HEK293T (cell line): ENCODE data around the gene ILDR2.
A peak's percentile ranks its signal among the peaks of the same experiment; 100 is the strongest.
"Not testable (repeated sequence)": the region's sequence is repeated elsewhere in the genome, so short reads cannot be mapped to it uniquely, and the experiment has no call there.

Source experiments
- CTCF ChIA-PET: fragments of 350-600 bp; formaldehyde crosslinking; extraction: SDS; loops from one replicate; lab custom pipeline; 2021; ENCODE audit warnings: antibody characterized with exemption, inconsistent platforms; lab: Yijun Ruan, JAX
- POLR2A ChIA-PET: fragments of 350-600 bp; formaldehyde crosslinking; extraction: SDS; loops from one replicate; lab custom pipeline; 2020; ENCODE audit warnings: antibody characterized with exemption, inconsistent platforms; lab: Yijun Ruan, JAX
- DNase-seq: peaks from one replicate; pipeline ENCODE4 v3.0.0; 2012; ENCODE audit warnings: mixed read lengths; ENCODE audit errors: extremely low spot score
- ARNT ChIP-seq: fragments of 450-650 bp; IDR thresholded peaks from 2 replicates; pipeline ENCODE4 v1.6.1; 2017; ENCODE audit warnings: mild to moderate bottlenecking
- BHLHE40 ChIP-seq: fragments of 450-650 bp; IDR thresholded peaks from 2 replicates; pipeline ENCODE4 v1.6.1; 2016; ENCODE audit warnings: mild to moderate bottlenecking, moderate library complexity, borderline replicate concordance
- CTBP1 ChIP-seq: fragments of 450-650 bp; IDR thresholded peaks from 2 replicates; pipeline ENCODE4 v1.6.1; 2016; ENCODE audit warnings: borderline replicate concordance
- ELF4 ChIP-seq: fragments of 450-650 bp; IDR thresholded peaks from 2 replicates; pipeline ENCODE4 v1.6.1; 2017; ENCODE audit warnings: antibody characterized with exemption
- FOXA1 ChIP-seq: fragments of 450-650 bp; IDR thresholded peaks from 2 replicates; pipeline ENCODE4 v1.6.1; 2016; ENCODE audit warnings: mild to moderate bottlenecking
- FOXK2 ChIP-seq: fragments of 450-650 bp; IDR thresholded peaks from 2 replicates; pipeline ENCODE4 v1.6.1; 2016; ENCODE audit warnings: mild to moderate bottlenecking
- FOXM1 ChIP-seq: fragments of 450-650 bp; IDR thresholded peaks from 2 replicates; pipeline ENCODE4 v1.6.1; 2017; ENCODE audit warnings: mild to moderate bottlenecking, borderline replicate concordance
- HDGF ChIP-seq: fragments of 450-650 bp; IDR thresholded peaks from 2 replicates; pipeline ENCODE4 v1.6.1; 2017; ENCODE audit warnings: antibody characterized with exemption, borderline replicate concordance
- L3MBTL2 ChIP-seq: fragments of 450-650 bp; conservative IDR thresholded peaks from 2 replicates; pipeline ENCODE4 v1.6.1; 2016; ENCODE audit warnings: mild to moderate bottlenecking
- LEF1 ChIP-seq: fragments of 450-650 bp; IDR thresholded peaks from 2 replicates; pipeline ENCODE4 v1.6.1; 2017; ENCODE audit warnings: mild to moderate bottlenecking, borderline replicate concordance
- NFRKB ChIP-seq: fragments of 450-650 bp; IDR thresholded peaks from 2 replicates; pipeline ENCODE4 v1.6.1; 2016; ENCODE audit warnings: mild to moderate bottlenecking, moderate library complexity
- SP1 ChIP-seq: fragments of 450-650 bp; IDR thresholded peaks from 2 replicates; pipeline ENCODE4 v1.6.1; 2017
- SUZ12 ChIP-seq: fragments of 450-650 bp; IDR thresholded peaks from 2 replicates; pipeline ENCODE4 v1.6.1; 2016; ENCODE audit warnings: mild to moderate bottlenecking
- TARDBP ChIP-seq: fragments of 450-650 bp; IDR thresholded peaks from 2 replicates; pipeline ENCODE4 v1.6.1; 2016
- TF ChIP-seq, protein P1 (sequence below): fragments of 450-650 bp; IDR thresholded peaks from 2 replicates; pipeline ENCODE4 v1.6.1; 2016

Gene ILDR2

DNA sequence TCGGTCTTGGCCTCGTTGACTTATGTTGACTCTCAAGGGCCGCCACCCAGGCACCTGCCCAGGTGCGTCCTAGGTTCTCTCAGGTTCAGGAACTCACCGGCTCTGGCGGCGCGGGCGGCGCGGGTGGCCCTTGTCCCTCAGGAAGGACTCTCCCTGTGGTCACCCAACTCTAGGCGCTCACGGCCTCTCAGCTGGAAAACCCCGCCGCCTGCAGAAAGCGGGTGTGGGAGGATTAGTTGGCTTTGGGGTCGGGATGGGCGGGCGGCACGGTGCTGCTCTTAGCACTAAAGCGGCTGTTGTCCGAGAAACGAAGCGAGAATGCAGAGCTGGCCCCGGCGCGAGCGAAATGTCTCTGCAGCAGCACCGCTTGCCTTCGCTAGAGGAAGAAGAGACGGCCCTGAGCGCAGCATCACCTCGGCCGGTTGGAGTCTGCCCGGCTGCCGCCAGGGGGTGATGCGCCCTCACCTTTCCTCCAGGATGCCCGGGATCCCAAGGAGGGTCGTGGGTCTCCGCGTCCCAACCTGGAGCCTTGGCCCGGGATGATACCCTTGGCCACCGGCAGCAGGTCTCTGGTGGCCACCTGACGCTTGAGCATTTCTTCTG is 91.2 kb downstream of the ILDR2 start:
- ChIA-PET POLR2A (interaction anchor here (2.3 kb wide), 1 partner anchor 8 kb away, joined by 5 read pairs; the partner anchor contains the start of gene TADA1), CTCF (no interaction called here)
- TF ChIP-seq TARDBP (no peak), NFRKB (no peak), BHLHE40 (no peak), ARNT (no peak), FOXA1 (no peak), ELF4 (no peak), FOXM1 (no peak), SUZ12 (no peak), FOXK2 (no peak), HDGF (no peak), SP1 (no peak), LEF1 (no peak)
- TF ChIP-seq, protein P1, sequence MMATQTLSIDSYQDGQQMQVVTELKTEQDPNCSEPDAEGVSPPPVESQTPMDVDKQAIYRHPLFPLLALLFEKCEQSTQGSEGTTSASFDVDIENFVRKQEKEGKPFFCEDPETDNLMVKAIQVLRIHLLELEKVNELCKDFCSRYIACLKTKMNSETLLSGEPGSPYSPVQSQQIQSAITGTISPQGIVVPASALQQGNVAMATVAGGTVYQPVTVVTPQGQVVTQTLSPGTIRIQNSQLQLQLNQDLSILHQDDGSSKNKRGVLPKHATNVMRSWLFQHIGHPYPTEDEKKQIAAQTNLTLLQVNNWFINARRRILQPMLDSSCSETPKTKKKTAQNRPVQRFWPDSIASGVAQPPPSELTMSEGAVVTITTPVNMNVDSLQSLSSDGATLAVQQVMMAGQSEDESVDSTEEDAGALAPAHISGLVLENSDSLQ, result no peak
- no peak for DNase-seq

DNA sequence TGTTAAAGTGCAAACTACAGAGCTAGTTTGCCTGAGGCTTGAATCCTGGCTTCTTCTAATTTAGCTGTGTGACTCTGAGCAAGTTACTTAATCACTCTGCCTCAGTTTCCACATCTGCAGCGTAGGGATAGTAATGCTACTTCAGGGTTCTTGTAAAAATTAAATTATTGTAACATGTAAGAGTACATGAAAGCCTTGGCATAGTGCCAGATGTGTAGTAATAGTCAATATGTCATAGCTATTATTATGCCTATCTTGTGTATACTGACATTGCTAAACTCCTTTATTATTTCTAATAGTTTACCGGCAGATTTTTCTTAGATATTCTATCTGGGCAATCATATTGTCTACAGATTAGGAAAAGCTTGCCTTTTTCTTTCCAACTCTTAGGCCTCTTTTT is 92.4 kb downstream of the ILDR2 start:
- POLR2A ChIA-PET, result no interaction called here
- CTCF ChIA-PET, result interaction anchor here (0.9 kb wide), 1 partner anchor 27 kb away, joined by 3 read pairs; no protein-coding TSS in a partner anchor
- TF ChIP-seq SUZ12, result no peak
- no peak for TF ChIP-seq ARNT
- no peak for TF ChIP-seq SP1
- TF ChIP-seq, protein P1, result no peak

DNA sequence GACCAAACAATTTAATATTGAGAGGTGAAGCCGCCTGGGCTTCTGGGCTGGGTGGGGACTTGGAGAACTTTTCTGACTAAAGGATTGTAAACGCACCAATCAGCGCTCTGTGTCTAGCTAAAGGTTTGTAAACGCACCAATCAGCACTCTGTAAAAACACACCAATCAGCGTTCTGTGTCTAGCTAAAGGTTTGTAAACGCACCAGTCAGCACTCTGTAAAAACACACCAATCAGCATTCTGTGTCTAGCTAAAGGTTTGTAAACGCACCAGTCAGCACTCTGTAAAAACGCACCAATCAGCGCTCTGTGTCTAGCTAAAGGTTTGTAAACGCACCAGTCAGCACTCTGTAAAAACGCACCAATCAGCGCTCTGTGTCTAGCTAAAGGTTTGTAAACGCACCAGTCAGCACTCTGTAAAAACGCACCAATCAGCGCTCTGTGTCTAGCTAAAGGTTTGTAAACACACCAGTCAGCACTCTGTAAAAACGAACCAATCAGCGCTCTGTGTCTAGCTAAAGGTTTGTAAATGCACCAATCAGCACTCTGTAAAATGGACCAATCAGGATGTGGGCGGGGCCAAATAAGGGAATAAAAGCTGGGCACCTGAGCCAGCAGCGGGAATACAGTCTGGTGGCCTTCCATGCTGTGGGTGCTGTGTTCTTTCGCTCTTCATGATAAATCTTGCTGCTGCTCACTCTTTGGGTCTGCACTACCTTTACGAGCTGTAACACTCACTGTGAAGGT is 97.0 kb downstream of the ILDR2 start:
- POLR2A ChIA-PET, result interaction anchor here (1.4 kb wide), 1 partner anchor 40 kb away, joined by 3 read pairs; no protein-coding TSS in a partner anchor
- CTCF ChIA-PET, result not testable (repeated sequence)

More for the DNA sequence above, 92.4 kb downstream of the ILDR2 start:
- no peak for DNase-seq

DNA sequence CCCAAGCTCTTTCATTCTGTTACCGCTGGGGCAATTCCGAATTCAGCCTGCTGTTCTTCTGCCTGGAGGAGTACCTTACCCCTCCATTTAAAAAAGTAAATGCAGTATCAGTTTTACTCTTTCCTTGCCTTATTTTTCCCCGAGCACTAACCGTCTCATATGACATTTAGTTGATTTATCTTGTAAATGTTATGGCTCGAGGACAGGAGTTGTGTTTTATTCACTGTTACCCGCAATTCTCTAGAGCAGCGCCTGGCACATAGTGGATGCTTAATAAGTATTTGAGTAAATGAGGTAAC is 98.9 kb downstream of the ILDR2 start:
- no peak for TF ChIP-seq SP1
- TF ChIP-seq FOXK2, result no peak
- TF ChIP-seq, protein P1, result no peak
- TF ChIP-seq HDGF, result no peak
- no peak for TF ChIP-seq ARNT
- no peak for TF ChIP-seq SUZ12
- no peak for TF ChIP-seq FOXM1
- no peak; the same call in 1 of the 2 replicates for TF ChIP-seq L3MBTL2
- CTCF ChIA-PET, result interaction anchor here (0.6 to 1.0 kb wide), 3 partner anchors 176 to 995 kb away, joined by 3 read pairs; no protein-coding TSS in a partner anchor
- no peak for DNase-seq
- POLR2A ChIA-PET, result interaction anchor here (0.7 to 1.6 kb wide), 10 partner anchors 9 to 347 kb away, joined by 3 to 9 read pairs (median 4); partner anchors contain the start of genes POGK and POU2F1

More for the DNA sequence above, 97.0 kb downstream of the ILDR2 start:
- not testable (repeated sequence) for DNase-seq

DNA sequence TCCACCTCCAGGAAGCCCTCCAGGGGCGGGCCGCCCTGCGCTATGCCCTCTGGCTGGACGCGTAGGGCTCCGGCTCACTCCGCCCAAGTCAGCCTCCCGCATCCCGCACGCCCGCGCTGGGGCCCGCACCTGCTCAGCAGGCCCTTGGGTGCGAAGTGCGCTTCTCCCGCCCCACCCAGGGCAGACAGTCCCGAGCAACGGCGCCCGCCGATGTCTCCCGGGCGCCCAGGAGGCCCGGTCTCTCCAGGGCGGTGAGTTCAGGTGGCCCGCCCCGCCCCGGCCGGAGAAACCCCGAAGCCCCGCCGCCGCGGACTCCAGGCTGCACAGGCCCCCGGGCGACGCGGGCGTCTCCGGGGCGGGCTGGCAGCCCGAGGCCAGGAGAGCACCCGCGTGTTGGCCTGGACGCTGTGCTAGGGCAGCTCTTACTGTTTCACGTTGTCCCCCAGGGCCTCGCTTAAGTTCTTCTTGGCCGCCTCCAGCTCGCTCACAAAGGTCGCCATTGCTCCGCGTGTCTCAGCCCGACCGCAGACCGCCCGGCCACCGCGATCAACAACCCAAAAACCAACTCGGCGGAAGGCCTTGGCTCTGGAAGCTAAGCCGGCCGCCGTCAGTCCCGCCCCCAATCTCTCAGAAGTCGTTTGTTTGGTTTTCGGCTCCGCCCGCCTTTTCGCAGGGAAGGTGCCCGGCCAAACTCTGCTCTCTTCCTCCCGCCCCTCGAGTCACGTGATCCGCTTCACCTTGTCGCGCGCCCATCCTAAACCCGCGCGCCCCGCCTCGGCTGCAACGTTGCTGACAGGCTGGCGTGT is 99.4 kb downstream of the ILDR2 start, which contains the start of gene TADA1:
Gene TADA1, minus strand, starts transcription at position 531 of the 806 bp plus-strand sequence. Its CDS starts 31 bp downstream, at position 500.
- CTCF ChIA-PET, result interaction anchor here (0.6 to 1.0 kb wide), 4 partner anchors 177 to 994 kb away, joined by 3 read pairs; no protein-coding TSS in a partner anchor
- TF ChIP-seq ARNT (peak; percentile 18; the same call in 1 of the 2 replicates), LEF1 (no peak), L3MBTL2 (peak; percentile 86), TARDBP (no peak), CTBP1 (no peak), NFRKB (no peak), HDGF (no peak), FOXK2 (no peak), BHLHE40 (no peak)
- TF ChIP-seq, protein P1, result peak; percentile 88
- peak; percentile 96 for DNase-seq
- POLR2A ChIA-PET, result interaction anchor here (0.7 to 1.6 kb wide), 10 partner anchors 10 to 347 kb away, joined by 3 to 9 read pairs (median 4); partner anchors contain the start of genes POGK and POU2F1
